ENCODE results near the gene ZNF581.

GRCh38 chr19:55691561-55692481 is 48.4 kb downstream of the ZNF581 start:
- no peak for TF ChIP-seq CTCF (IDR thresholded peaks at IDR 0.05)
- TF ChIP-seq POLR2A (IDR thresholded peaks at IDR 0.05) = no peak
